GM21390 (cell line): ENCODE measurements around the gene RIC1.
"Not testable (repeated sequence)": the region's sequence is repeated elsewhere in the genome, so short reads cannot be mapped to it uniquely, and the experiment has no call there.

ENCODE experiments used
- ATAC-seq: cut with Tn5 transposase; IDR thresholded peaks from one replicate; pipeline ENCODE4 v1.9.1; 2021; ENCODE audit not compliant: unreplicated experiment

The RIC1 gene

GRCh38 chr9:5784526-5785315, 155.8 kb downstream of the RIC1 start:
- no peak for ATAC-seq

- no peak for ATAC-seq
Measured at GRCh38 chr9:5786370-5787127, 157.6 kb downstream of the RIC1 start.

GRCh38 chr9:5787220-5787619, 158.3 kb downstream of the RIC1 start:
- ATAC-seq, result no peak

GRCh38 chr9:5787759-5788302, 158.9 kb downstream of the RIC1 start:
- no peak for ATAC-seq

GRCh38 chr9:5789489-5789888, 160.6 kb downstream of the RIC1 start:
- ATAC-seq, result no peak

- no peak for ATAC-seq
Measured at GRCh38 chr9:5790923-5791322, 162.0 kb downstream of the RIC1 start.

GRCh38 chr9:5791870-5792269, 163.0 kb downstream of the RIC1 start:
- no peak for ATAC-seq

- ATAC-seq, result no peak
Measured at GRCh38 chr9:5793812-5794211, 164.9 kb downstream of the RIC1 start.

GRCh38 chr9:5796298-5796697, 167.4 kb downstream of the RIC1 start:
- no peak for ATAC-seq

- ATAC-seq, result no peak
Measured at GRCh38 chr9:5798581-5798980, 169.7 kb downstream of the RIC1 start.

GRCh38 chr9:5799314-5799713, 170.4 kb downstream of the RIC1 start:
- no peak for ATAC-seq

- not testable (repeated sequence) for ATAC-seq
Measured at GRCh38 chr9:5800378-5800777, 171.5 kb downstream of the RIC1 start.

GRCh38 chr9:5800969-5801738, 172.2 kb downstream of the RIC1 start:
- ATAC-seq, result no peak

GRCh38 chr9:5801739-5802113, 172.8 kb downstream of the RIC1 start:
- ATAC-seq, result no peak

GRCh38 chr9:5805478-5805877, 176.6 kb downstream of the RIC1 start:
- no peak for ATAC-seq

GRCh38 chr9:5811751-5812150, 182.8 kb downstream of the RIC1 start:
- ATAC-seq, result no peak

GRCh38 chr9:5813824-5814223, 184.9 kb downstream of the RIC1 start:
- ATAC-seq, result no peak

- ATAC-seq, result no peak
Measured at GRCh38 chr9:5815461-5815860, 186.6 kb downstream of the RIC1 start.

- no peak for ATAC-seq
Measured at GRCh38 chr9:5817862-5818261, 189.0 kb downstream of the RIC1 start.

GRCh38 chr9:5818424-5819142, 189.7 kb downstream of the RIC1 start:
- no peak for ATAC-seq

- no peak for ATAC-seq
Measured at GRCh38 chr9:5819174-5819573, 190.3 kb downstream of the RIC1 start.
